Stimulated activated CD4-positive, alpha-beta T cell treated with anti-CD3 and anti-CD28 coated beads, TNF-alpha, amount 100 ng/mL, for 24 hours (primary cell): Measurements from ENCODE around the gene OAS3.
"Not testable (repeated sequence)": the region's sequence is repeated elsewhere in the genome, so short reads cannot be mapped to it uniquely, and the experiment has no call there.

Experiments used
- DNase-seq, 3 experiments: peaks; one replicate each; pipeline ENCODE4 v3.0.0-alpha.2; 2020; ENCODE audit warnings: low read depth in 3 of 3

The OAS3 gene

DNA sequence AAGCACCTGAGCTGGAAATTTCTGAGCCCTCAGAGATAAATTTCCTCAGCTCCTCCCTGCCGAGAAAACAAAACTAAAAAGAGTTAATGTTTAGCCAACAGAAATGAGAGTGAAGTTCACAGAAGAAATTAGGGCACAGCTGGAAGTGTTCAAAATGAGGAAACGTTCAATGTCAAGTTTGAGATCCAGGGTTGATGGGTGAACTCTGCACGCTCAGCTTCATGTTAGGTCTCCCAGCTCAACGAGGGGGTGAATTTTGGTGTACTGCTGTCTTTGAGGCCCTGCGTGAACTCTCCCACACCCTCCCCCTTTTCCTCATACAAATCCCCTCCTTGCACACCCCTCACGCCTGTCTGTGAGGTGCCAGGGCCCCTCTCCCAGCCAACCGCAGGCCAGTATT lies 13.3 kb upstream of the OAS3 start:
- DNase-seq = no peak

DNA sequence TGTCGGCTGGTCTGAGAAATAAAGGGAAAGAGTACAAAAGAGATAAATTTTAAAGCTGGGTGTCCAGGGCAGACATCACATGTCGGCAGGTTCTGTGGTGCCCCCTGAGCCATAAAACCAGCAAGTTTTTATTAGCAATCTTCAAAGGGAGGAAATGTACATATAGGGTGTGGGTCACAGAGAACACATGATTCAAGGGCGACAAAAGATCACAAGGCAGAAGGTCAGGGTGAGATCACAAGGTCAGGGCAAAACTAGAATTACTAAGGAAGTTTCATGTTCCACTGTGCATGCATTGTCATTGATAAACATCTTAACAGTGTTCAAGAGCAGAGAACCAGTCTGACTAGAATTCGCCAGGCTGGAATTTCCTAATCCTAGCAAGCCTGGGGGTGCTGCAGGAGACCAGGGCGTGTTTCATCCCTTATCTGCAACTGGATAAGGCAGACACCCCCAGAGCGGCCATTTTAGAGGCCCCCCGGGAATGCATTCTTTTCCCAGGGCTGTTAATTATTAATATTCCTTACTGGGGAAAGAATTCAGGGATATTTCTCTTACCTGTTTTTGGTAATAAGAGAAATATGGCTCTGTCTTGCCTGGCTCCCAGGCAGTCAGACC lies 11.7 kb upstream of the OAS3 start:
- DNase-seq = not testable (repeated sequence)

- DNase-seq = no peak
Measured at GRCh38 chr12:112927475-112927874, 10.8 kb upstream of the OAS3 start.

GRCh38 chr12:112927925-112928324 lies 10.3 kb upstream of the OAS3 start:
- no peak for DNase-seq

- no peak for DNase-seq
Measured at GRCh38 chr12:112928978-112929377, 9.3 kb upstream of the OAS3 start.

DNA sequence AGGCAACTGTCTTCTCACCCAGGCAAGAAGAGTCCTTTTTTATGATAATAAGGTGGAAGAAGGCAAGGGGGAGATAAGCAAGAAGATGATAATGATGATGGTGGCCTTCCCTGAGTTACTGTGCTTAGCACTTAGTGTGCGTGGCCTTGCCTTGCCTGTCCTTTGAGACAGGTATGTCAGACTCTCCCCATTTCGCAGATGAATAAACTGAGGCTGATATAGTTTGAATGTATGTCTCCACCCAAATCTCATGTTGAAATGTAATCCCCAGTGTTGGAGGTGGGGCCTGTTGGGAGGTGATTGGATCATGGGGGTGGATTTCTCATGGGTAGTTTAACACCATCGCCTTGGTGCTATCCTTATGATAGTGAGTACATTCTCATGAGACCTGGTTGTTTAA lies 8.6 kb upstream of the OAS3 start:
- no peak for DNase-seq

GRCh38 chr12:112930350-112930749 lies 7.9 kb upstream of the OAS3 start:
- no peak for DNase-seq

DNA sequence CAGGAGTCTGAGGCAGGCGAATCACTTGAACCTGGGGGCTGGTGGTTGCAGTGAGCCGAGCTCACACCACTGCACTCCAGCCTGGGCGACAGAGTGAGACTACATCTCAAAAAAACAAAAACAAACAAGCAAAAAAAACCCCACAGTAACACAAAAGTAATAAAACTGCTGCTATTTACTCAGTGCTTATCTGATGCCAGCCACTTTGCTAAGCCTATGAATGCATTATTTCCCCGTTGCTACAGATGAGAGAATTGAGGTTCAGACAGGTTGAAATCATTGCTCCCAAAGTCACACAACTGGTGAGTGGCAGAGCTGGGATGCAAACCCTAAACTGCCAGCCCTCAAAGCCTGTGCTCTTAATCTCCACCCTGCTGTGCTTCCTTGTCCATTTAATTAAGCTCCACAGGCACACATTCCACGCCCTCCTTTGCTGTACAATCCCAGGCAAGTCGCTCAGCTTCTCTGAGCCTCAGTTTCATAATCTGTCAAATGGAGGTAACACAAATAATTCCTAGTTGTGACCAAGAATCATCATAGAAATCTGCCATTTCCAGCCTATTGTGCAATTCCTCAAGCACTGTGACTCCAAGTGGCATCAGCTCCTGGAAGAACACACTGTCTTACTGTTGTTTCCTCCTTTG lies 5.7 kb upstream of the OAS3 start:
- no peak for DNase-seq

DNA sequence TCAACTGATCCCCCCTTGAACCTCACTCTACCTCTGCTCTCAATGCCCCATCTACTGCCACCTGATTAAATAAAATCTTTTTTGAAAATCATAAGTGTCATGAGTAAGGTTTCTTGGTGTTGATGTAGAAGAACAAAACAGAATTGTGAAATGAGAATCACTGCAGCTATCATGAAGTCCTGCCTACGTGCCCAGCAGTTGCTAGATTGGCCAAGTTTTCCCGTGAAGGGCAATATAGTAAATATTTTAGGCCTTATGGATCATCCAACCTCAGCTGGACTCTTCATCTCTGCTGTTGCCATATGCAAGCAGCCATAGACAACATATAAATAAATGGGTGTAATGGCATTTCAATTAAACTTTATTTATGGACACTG lies 5.2 kb upstream of the OAS3 start:
- DNase-seq = no peak

- DNase-seq = no peak
Measured at GRCh38 chr12:112936264-112936663, 2.0 kb upstream of the OAS3 start.

DNA sequence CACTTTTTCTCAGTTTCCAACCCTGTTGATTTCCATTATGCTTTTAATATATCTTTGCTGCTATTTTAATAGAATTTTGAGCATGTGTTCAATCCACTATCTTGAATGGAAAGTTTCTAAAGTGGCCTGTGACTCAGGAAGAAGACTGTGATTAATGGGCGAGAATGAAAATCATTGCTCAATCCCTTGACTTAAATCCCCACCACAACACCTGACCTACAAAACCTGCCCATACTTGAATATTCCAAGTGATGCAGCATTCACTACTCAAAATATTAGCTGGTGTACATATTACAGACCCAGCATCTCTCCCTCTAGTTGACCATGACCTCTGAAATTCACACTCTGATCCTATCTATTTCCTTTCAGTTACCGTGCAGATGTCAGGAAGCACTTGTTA lies 1.3 kb upstream of the OAS3 start:
- DNase-seq = no peak

DNA sequence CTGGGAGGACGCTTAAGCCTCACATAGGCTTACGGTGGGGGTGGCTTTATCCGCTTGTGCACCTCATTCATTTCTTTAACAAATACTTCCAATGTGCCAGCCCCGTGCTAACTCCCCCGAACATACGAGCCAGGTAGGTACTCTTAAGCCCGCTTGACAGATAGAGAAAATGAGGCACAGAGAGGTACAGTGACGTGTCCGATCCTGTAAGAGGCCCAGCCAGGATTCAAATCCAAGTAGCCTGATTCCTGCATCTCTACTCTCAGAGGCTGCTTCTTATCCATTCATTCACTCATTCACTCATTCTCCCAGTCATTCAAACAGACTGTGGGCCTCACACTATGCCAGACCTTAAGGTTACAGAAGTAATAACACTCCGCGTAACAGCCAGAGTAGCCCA lies 477 bp downstream of the OAS3 start:
- no peak for DNase-seq

- no peak for DNase-seq
Measured at GRCh38 chr12:112939761-112940381, 1.6 kb downstream of the OAS3 start.

DNA sequence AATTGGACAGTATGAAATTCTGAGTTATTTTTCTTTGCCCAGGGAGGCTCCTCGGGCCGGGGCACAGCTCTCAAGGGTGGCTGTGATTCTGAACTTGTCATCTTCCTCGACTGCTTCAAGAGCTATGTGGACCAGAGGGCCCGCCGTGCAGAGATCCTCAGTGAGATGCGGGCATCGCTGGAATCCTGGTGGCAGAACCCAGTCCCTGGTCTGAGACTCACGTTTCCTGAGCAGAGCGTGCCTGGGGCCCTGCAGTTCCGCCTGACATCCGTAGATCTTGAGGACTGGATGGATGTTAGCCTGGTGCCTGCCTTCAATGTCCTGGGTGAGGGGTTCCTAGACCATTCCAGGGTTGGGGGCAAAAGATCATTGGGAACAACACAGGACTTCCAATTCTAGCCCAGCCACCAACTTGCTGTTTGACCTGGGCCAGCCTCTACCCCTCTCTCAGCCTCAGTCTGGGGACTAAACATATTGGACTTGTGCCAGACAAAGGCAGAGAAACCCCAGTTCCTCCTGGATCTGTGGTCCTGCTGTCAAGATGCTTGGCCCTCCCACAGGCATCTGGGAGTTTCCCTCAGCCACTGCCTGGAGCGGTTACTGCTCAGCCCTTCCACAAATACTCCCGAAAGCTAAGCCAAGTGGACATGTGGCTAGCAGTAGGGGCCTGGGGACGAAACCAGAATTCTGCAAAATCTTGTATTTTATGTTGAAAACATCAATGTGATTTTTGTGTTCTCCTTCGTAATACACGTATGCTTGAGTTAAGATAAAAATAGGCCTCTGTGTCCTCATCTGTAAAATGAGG lies 3.5 kb downstream of the OAS3 start:
- no peak for DNase-seq

DNA sequence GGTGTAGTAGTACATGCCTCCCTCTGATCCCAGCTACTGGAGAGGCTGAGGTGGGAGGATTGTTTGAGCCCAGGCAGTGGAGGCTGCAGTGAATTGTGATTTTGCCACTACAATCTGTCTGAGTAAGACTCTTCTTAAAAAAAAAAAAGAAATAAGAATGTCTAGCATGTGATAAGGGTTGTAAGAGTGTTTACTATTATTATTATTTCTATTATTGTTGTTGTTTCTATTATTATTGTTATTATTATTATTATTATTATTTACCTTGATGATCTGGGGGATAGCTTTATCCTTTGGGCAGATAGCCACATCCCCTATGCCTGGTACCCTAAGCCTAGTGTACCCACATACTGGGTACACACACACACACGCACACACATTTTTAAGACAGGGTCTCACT lies 4.3 kb downstream of the OAS3 start:
- DNase-seq = no peak

DNA sequence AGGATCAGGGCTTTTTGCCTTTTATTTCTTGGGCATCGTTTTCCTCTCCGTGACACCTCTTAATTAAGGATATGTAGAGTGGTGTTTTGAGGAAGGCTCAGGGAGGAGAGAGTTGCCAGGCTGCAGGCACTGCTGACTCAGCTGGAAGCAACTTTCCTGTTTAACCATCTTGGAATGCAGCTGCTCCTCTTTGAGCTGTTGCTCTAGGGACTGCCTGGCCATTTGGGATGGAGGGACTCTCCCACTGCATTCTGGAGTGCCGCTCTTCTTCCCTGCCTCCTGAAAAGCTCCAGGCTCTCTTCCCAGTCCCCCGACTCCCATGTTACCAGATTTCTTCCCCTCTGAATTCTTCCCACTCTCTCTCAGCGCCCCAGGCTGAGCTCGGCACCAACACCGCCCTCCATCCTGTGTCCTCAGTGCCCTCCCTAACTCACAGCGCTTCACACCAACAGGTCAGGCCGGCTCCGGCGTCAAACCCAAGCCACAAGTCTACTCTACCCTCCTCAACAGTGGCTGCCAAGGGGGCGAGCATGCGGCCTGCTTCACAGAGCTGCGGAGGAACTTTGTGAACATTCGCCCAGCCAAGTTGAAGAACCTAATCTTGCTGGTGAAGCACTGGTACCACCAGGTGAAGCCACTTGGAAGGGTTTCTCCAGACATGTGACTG lies 5.9 kb downstream of the OAS3 start:
- DNase-seq = no peak

DNA sequence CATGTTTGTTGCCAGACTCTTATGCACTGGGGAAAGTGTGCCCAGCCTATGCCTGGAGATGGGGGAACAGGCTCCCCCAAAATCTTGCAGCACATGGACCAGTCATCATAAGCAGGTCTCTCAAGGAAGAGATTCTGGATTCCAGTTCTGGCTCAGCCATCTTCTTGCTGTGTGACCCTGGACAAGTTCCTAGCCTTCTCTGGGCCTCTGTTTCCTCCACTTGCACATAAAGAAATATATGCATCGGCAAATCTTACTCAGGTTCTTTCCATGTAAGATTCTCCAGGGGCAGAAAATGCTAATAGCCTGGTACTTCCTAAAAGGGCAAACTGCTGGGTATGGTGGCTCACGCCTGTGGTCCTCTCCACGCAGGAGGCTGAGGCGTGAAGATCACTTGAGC lies 7.2 kb downstream of the OAS3 start:
- no peak for DNase-seq

DNA sequence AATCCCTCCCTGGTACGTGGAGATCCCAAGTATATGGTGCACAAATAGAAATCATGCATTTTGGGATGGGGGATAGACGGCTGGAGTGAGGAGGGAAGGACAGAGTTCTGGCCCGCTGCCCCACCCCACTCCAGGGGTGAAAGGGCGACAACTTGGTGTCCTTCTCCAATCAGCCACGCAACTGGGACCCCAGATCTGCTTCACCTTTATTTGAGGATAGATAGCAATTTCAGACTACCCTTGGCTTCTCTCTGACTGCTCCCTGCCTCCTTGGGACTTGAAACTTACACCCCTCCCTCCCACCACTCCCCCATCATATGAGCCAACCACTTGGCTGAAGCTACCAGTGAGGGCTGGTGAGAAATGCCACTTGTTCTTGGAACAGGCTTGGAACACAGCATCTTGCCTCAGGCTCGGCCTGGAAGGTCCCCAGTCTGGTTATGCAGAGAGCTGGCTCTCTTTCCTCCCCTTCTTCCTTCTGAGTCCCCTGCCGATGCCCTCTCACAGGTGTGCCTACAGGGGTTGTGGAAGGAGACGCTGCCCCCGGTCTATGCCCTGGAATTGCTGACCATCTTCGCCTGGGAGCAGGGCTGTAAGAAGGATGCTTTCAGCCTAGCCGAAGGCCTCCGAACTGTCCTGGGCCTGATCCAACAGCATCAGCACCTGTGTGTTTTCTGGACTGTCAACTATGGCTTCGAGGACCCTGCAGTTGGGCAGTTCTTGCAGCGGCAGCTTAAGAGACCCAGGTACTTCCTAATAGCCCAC lies 8.1 kb downstream of the OAS3 start:
- DNase-seq = no peak

DNA sequence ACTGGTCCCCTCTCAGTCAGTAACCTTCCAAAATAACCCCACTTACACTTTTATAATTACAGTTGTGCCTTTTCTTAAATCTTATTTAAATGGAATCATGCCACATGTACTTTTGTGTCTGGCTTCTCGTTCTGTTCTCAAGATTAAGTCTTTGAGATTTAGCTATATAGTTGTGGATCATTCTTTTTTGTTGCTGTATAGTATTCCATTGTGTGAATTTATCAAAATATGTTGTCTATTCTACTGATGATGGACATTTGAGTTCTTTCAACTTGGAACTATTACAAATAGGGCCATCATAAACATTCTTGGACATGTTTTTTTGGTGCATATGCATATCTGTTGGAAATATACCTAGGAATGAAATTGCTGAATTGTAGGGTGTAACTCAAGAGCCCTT lies 9.0 kb downstream of the OAS3 start:
- DNase-seq = no peak

GRCh38 chr12:112947761-112948160 lies 9.5 kb downstream of the OAS3 start:
- no peak for DNase-seq

- DNase-seq = no peak
Measured at GRCh38 chr12:112948806-112949205, 10.5 kb downstream of the OAS3 start.
